WTC11 (cell line): ENCODE measurements around the gene RBM19. TPM values are rescaled to one million over a fixed set of nuclear protein-coding genes. Genes with fewer than 3 reads are reported as not detected.

Source experiments
- ATAC-seq: fragments of 200-7000 bp; cut with Tn5 transposase; 2 replicates; pipeline ENCODE4 v1.10.0; 2021; ENCODE audit warnings: mild to moderate bottlenecking, moderate library complexity
- CTCF ChIA-PET: fragments of 300-600 bp; sonication (Branson Sonifier 250); formaldehyde crosslinking; loops from one replicate; lab custom pipeline; 2021; ENCODE audit warnings: antibody characterized with exemption; lab: Charles Lee
- POLR2A ChIA-PET: fragments of 350-600 bp; sonication (Branson Sonifier 250); formaldehyde crosslinking; loops from one replicate; lab custom pipeline; 2021; ENCODE audit warnings: antibody characterized with exemption; lab: Charles Lee
- DNase-seq: peaks from one replicate; pipeline ENCODE4 v3.0.0; 2021; ENCODE audit warnings: low spot score
- H3K27ac Mint-ChIP-seq: 2 replicates; pipeline ENCODE4 v1.8.0; 2021; ENCODE audit warnings: mixed read lengths
- H3K27me3 Mint-ChIP-seq: 2 replicates; pipeline ENCODE4 v1.8.0; 2021; ENCODE audit warnings: low read depth, mild to moderate bottlenecking, moderate library complexity, mixed read lengths
- H3K36me3 Mint-ChIP-seq: 2 replicates; pipeline ENCODE4 v1.8.0; 2021; ENCODE audit warnings: mixed read lengths
- H3K4me1 Mint-ChIP-seq: 2 replicates; pipeline ENCODE4 v1.8.0; 2022; ENCODE audit warnings: mixed read lengths
- H3K4me3 Mint-ChIP-seq: 2 replicates; pipeline ENCODE4 v1.8.0; 2021; ENCODE audit warnings: mild to moderate bottlenecking, moderate library complexity, mixed read lengths
- H3K9me3 Mint-ChIP-seq: 2 replicates; pipeline ENCODE4 v1.8.0; 2021; ENCODE audit warnings: mixed read lengths
- ARID4B ChIP-seq: sonication (generic); formaldehyde crosslinking; IDR thresholded peaks from 2 replicates; pipeline ENCODE4 v1.8.0; 2023; ENCODE audit warnings: missing genetic modification reagents, mild to moderate bottlenecking, borderline replicate concordance
- ATF1 ChIP-seq: sonication (generic); formaldehyde crosslinking; IDR thresholded peaks from 2 replicates; pipeline ENCODE4 v1.8.1; 2023; ENCODE audit warnings: mild to moderate bottlenecking, moderate library complexity, missing genetic modification reagents
- ATF3 ChIP-seq: sonication (generic); formaldehyde crosslinking; conservative IDR thresholded peaks from 2 replicates; pipeline ENCODE4 v1.8.1; 2022; ENCODE audit warnings: mild to moderate bottlenecking, missing genetic modification reagents
- CBFB ChIP-seq: sonication (generic); formaldehyde crosslinking; IDR thresholded peaks from 2 replicates; pipeline ENCODE4 v1.8.1; 2022; ENCODE audit warnings: mild to moderate bottlenecking, low read depth, missing genetic modification reagents
- CDX4 ChIP-seq: fragments of 250-450 bp; sonication (Bioruptor Pico); IDR thresholded peaks from 2 replicates; pipeline ENCODE4 v1.9.0; 2021; ENCODE audit warnings: moderate library complexity, mild to moderate bottlenecking, inconsistent platforms, borderline replicate concordance
- EMX1 ChIP-seq: fragments of 250-450 bp; sonication (Bioruptor Pico); IDR thresholded peaks from 2 replicates; pipeline ENCODE4 v1.8.0; 2021; ENCODE audit warnings: mild to moderate bottlenecking
- FOXP1 ChIP-seq: sonication (generic); formaldehyde crosslinking; IDR thresholded peaks from 2 replicates; pipeline ENCODE4 v1.8.0; 2022; ENCODE audit warnings: missing genetic modification reagents, mild to moderate bottlenecking, moderate library complexity, borderline replicate concordance
- GABPB1 ChIP-seq: sonication (generic); formaldehyde crosslinking; IDR thresholded peaks from 2 replicates; pipeline ENCODE4 v1.8.1; 2023; ENCODE audit warnings: mild to moderate bottlenecking, missing genetic modification reagents
- HMGA2 ChIP-seq: fragments of 250-450 bp; sonication (Bioruptor Pico); IDR thresholded peaks from 2 replicates; pipeline ENCODE4 v1.4.0; 2021; ENCODE audit warnings: mild to moderate bottlenecking, moderate library complexity
- JAZF1 ChIP-seq: fragments of 250-450 bp; sonication (Bioruptor Pico); IDR thresholded peaks from 2 replicates; pipeline ENCODE4 v1.9.0; 2021; ENCODE audit warnings: moderate library complexity, mild to moderate bottlenecking, inconsistent platforms
- MYBL2 ChIP-seq: sonication (generic); formaldehyde crosslinking; IDR thresholded peaks from 2 replicates; pipeline ENCODE4 v1.8.1; 2023; ENCODE audit warnings: mild to moderate bottlenecking, moderate library complexity, missing genetic modification reagents
- NFYB ChIP-seq: sonication (generic); formaldehyde crosslinking; conservative IDR thresholded peaks from 2 replicates; pipeline ENCODE4 v1.8.0; 2022; ENCODE audit warnings: low read depth, missing genetic modification reagents
- NR1H2 ChIP-seq: sonication (generic); formaldehyde crosslinking; IDR thresholded peaks from 2 replicates; pipeline ENCODE4 v1.9.0; 2021; ENCODE audit warnings: mild to moderate bottlenecking, moderate library complexity, missing genetic modification reagents
- PRDM15 ChIP-seq: sonication (generic); formaldehyde crosslinking; IDR thresholded peaks from 2 replicates; pipeline ENCODE4 v1.8.0; 2022; ENCODE audit warnings: missing genetic modification reagents
- PRRX2 ChIP-seq: fragments of 250-450 bp; sonication (Bioruptor Pico); IDR thresholded peaks from 2 replicates; pipeline ENCODE4 v1.8.0; 2021; ENCODE audit warnings: mild to moderate bottlenecking
- TCF7 ChIP-seq: sonication (generic); formaldehyde crosslinking; IDR thresholded peaks from 2 replicates; pipeline ENCODE4 v1.8.0; 2022; ENCODE audit warnings: mild to moderate bottlenecking, low read depth, missing genetic modification reagents, moderate library complexity
- TEAD1 ChIP-seq: sonication (generic); formaldehyde crosslinking; IDR thresholded peaks from 2 replicates; pipeline ENCODE4 v1.8.0; 2022; ENCODE audit warnings: mild to moderate bottlenecking, missing genetic modification reagents
- ZNF138 ChIP-seq: sonication (generic); formaldehyde crosslinking; conservative IDR thresholded peaks from 2 replicates; pipeline ENCODE4 v1.8.1; 2022; ENCODE audit warnings: mild to moderate bottlenecking, moderate library complexity, missing genetic modification reagents
- ZNF232 ChIP-seq: sonication (generic); formaldehyde crosslinking; IDR thresholded peaks from 2 replicates; pipeline ENCODE4 v1.8.0; 2022; ENCODE audit warnings: mild to moderate bottlenecking, missing genetic modification reagents
- ZNF317 ChIP-seq: sonication (generic); formaldehyde crosslinking; IDR thresholded peaks from 2 replicates; pipeline ENCODE4 v1.8.1; 2023; ENCODE audit warnings: low read depth, mild to moderate bottlenecking, moderate library complexity, missing genetic modification reagents, borderline replicate concordance
- total RNA-seq: library from RNA; stranded (reverse); gene quantifications from 3 replicates; pipeline ENCODE4 v1.2.3, GENCODE V29; 2021
- TF ChIP-seq, protein P1 (sequence below): sonication (generic); formaldehyde crosslinking; IDR thresholded peaks from 2 replicates; pipeline ENCODE4 v1.8.1; 2023; ENCODE audit warnings: mild to moderate bottlenecking, missing genetic modification reagents
- TF ChIP-seq, protein P2 (sequence below): sonication (generic); formaldehyde crosslinking; IDR thresholded peaks from 2 replicates; pipeline ENCODE4 v1.8.1; 2023; ENCODE audit warnings: mild to moderate bottlenecking, missing genetic modification reagents, moderate library complexity
- TF ChIP-seq, protein P3 (sequence below): sonication (generic); formaldehyde crosslinking; IDR thresholded peaks from 2 replicates; pipeline ENCODE4 v1.8.0; 2023; ENCODE audit warnings: missing genetic modification reagents

RBM19 gene
- total RNA-seq, 1 experiment from 2014 or later = 60.1 TPM

DNA sequence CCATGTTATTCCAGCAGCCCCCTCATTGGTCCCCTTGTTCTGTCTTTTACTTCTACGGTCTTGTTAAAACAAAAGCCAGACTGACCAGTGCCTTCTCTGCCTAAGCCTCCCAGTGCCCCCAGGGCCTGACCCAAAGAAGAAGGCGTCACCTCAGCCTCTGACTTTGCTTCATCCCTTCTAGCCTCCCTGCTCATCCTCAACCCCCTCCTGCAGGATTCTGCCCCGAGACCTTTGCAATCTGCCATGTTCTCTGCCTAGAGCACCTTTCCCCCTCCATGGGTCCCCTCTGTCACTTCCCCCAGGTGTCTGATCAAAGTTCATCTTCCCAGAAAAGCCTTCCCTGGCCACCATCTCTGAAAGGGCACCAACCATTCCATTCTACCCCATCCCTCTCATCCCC is 7.9 kb upstream of the RBM19 start:
- Mint-ChIP-seq H3K9me3 (0 out of 2 replicates have a peak, but pooled peaks cover 3% of the 10 kb centered on the region), H3K4me1 (peaks cover 5% of the 10 kb centered on the region; the same call in 1 of the 2 replicates), H3K27me3 (peaks cover 47% of the 10 kb centered on the region), H3K36me3 (no peaks in the 10 kb centered on the region), H3K27ac (no peak overlapping the region), H3K4me3 (no peak overlapping the region)
- ATAC-seq (no peak), DNase-seq (no peak)
- ChIA-PET POLR2A (no interaction called here), CTCF (interaction anchor here (0.7 to 1.7 kb wide), 3 partner anchors 22 to 515 kb away, joined by 3 read pairs; no protein-coding TSS in a partner anchor)
- TF ChIP-seq TEAD1 (CRISPR knock-in tag) = no peak
- TF ChIP-seq GABPB1 (CRISPR knock-in tag) = no peak
- TF ChIP-seq, protein P1, sequence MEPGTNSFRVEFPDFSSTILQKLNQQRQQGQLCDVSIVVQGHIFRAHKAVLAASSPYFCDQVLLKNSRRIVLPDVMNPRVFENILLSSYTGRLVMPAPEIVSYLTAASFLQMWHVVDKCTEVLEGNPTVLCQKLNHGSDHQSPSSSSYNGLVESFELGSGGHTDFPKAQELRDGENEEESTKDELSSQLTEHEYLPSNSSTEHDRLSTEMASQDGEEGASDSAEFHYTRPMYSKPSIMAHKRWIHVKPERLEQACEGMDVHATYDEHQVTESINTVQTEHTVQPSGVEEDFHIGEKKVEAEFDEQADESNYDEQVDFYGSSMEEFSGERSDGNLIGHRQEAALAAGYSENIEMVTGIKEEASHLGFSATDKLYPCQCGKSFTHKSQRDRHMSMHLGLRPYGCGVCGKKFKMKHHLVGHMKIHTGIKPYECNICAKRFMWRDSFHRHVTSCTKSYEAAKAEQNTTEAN (CRISPR knock-in tag) = no peak
- TF ChIP-seq NFYB (CRISPR knock-in tag) = no peak
- TF ChIP-seq, protein P2, sequence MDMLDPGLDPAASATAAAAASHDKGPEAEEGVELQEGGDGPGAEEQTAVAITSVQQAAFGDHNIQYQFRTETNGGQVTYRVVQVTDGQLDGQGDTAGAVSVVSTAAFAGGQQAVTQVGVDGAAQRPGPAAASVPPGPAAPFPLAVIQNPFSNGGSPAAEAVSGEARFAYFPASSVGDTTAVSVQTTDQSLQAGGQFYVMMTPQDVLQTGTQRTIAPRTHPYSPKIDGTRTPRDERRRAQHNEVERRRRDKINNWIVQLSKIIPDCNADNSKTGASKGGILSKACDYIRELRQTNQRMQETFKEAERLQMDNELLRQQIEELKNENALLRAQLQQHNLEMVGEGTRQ = no peak
- TF ChIP-seq ZNF138 (CRISPR knock-in tag) = no peak
- no peak for TF ChIP-seq TCF7 (CRISPR knock-in tag)
- TF ChIP-seq CDX4 (CRISPR knock-in tag) = no peak
- no peak for TF ChIP-seq ZNF232 (CRISPR knock-in tag)
- TF ChIP-seq EMX1 = no peak
- TF ChIP-seq MYBL2 (CRISPR knock-in tag) = no peak
- no peak for TF ChIP-seq FOXP1 (CRISPR knock-in tag)
- TF ChIP-seq ATF1 (CRISPR knock-in tag) = no peak
- no peak for TF ChIP-seq HMGA2 (CRISPR knock-in tag)
- no peak for TF ChIP-seq NR1H2 (CRISPR knock-in tag)
- no peak for TF ChIP-seq ATF3 (CRISPR knock-in tag)
- no peak for TF ChIP-seq PRRX2 (CRISPR knock-in tag)
- no peak for TF ChIP-seq JAZF1 (CRISPR knock-in tag)
- TF ChIP-seq ZNF317 (CRISPR knock-in tag) = no peak

DNA sequence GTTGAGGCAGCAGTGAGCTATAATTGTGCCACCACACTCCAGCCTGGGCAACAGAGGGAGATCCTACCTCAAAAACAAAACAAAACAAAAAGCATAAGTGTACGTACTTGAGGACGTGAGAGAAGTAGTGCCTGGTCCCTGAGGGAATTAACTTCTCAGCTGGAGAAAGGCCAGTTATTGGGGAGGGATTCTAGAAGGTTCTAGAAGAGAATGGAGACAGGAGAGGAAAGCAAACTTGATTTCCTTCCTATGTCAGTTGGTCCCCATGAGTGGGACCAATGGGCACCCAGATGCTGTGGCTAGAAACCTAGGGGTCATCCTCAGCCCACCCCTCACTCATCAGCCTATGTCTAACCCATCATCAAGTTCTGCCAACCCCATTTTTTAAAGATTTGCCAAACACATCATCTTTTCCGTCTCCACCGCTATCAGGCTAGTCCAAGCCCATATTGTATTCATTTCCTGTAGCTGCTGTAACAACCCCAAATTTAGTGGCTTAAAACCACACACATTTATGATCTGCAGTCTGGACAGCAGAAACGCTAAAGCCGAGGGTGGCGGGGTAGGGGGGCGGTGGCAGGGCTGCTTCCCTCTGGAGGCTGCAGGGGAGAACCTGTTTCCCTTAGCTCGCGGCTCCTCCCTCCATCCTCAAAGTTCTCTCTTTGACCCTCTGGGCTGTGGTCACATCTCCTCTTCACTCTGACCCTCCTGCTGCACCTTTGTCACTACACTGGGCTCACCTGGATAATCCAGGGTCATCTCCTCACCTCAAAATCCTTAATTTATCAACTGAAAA is 7.2 kb upstream of the RBM19 start:
- Mint-ChIP-seq H3K36me3 (no peaks in the 10 kb centered on the region), H3K27ac (no peak overlapping the region), H3K27me3 (peaks cover 41% of the 10 kb centered on the region), H3K4me3 (no peak overlapping the region), H3K4me1 (peaks cover 5% of the 10 kb centered on the region; the same call in 1 of the 2 replicates), H3K9me3 (0 out of 2 replicates have a peak, but pooled peaks cover 3% of the 10 kb centered on the region)
- no peak for ATAC-seq
- CTCF ChIA-PET = interaction anchor here (1.3 to 1.7 kb wide), 2 partner anchors 23 to 272 kb away, joined by 3 read pairs; no protein-coding TSS in a partner anchor
- POLR2A ChIA-PET = no interaction called here
- no peak for DNase-seq
- TF ChIP-seq EMX1 (no peak), ZNF138 (CRISPR knock-in tag) (no peak), ARID4B (no peak), PRDM15 (CRISPR knock-in tag) (no peak), CBFB (CRISPR knock-in tag) (no peak)
- TF ChIP-seq, protein P3, sequence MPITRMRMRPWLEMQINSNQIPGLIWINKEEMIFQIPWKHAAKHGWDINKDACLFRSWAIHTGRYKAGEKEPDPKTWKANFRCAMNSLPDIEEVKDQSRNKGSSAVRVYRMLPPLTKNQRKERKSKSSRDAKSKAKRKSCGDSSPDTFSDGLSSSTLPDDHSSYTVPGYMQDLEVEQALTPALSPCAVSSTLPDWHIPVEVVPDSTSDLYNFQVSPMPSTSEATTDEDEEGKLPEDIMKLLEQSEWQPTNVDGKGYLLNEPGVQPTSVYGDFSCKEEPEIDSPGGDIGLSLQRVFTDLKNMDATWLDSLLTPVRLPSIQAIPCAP = no peak
